Breast epithelium (tissue), 4 donors: ENCODE results near the gene NUDT5. TPM values are rescaled to one million over a fixed set of nuclear protein-coding genes. Genes with fewer than 3 reads are reported as not detected.

ENCODE experiments used
- DNase-seq, 2 donors: peaks; one replicate each; pipeline ENCODE4 v3.0.0-alpha.2; 2019; ENCODE audit warnings: low spot score in 2 of 2
- H3K27ac ChIP-seq, 2 donors: fragments of 200-600 bp; sonication (generic) in 1 of 2; one replicate each; pipeline ENCODE4 v1.5.1; 2016 to 2019; ENCODE audit warnings: mild to moderate bottlenecking in 1 of 2
- H3K27me3 ChIP-seq, 2 donors: fragments of 200-600 bp; sonication (generic) in 1 of 2; one replicate each; pipeline versions ENCODE4 v1.5.1 to v1.6.0; 2017 to 2019; ENCODE audit warnings: control low read depth in 1 of 2, mild to moderate bottlenecking in 1 of 2
- H3K36me3 ChIP-seq: fragments of 200-600 bp; one replicate; pipeline ENCODE4 v1.5.1; 2019
- H3K4me1 ChIP-seq, 2 donors: fragments of 200-600 bp; sonication (generic); one replicate each; pipeline ENCODE4 v1.5.1; 2016 to 2019; ENCODE audit warnings: control low read depth in 1 of 2
- H3K4me3 ChIP-seq, 3 donors: fragments of 200-600 bp; sonication (generic); 1 replicate in 2 of 3; 2 replicates in 1 of 3; pipeline ENCODE4 v1.5.1; 2016 to 2019; ENCODE audit warnings: mild to moderate bottlenecking in 3 of 3, moderate library complexity in 2 of 3
- H3K9me3 ChIP-seq, 2 donors: fragments of 200-600 bp; sonication (generic) in 1 of 2; one replicate each; pipeline ENCODE4 v1.5.1; 2016 to 2019; ENCODE audit warnings: control low read depth in 1 of 2
- POLR2A ChIP-seq: fragments of 450-650 bp; IDR thresholded peaks from one replicate; pipeline ENCODE4 v1.6.1; 2016; ENCODE audit warnings: antibody characterized with exemption, mild to moderate bottlenecking, moderate library complexity
- POLR2AphosphoS5 ChIP-seq, 3 donors: sonication (generic); formaldehyde crosslinking; IDR thresholded peaks; one replicate each; pipeline ENCODE4 v1.6.1; 2017; ENCODE audit warnings: antibody characterized with exemption in 3 of 3
- intact Hi-C: fragments of 100-400 bp; cut with DNase I; formaldehyde crosslinking; loops from one replicate; pipeline ENCODE4 v1.15.1; 2023; ENCODE audit warnings: low total_unique reads
- total RNA-seq, 3 donors: library from RNA; depleted of rRNA; stranded (reverse); fragments of >200 nt; gene quantifications; one replicate each; pipeline ENCODE4 v1.1.0, GENCODE V29; 2016
- TF ChIP-seq, protein P1 (sequence below), 3 donors: fragments of 450-650 bp; IDR thresholded peaks; one replicate each; pipeline ENCODE4 v1.5.1; 2016 to 2017; ENCODE audit warnings: antibody characterized with exemption in 3 of 3, mild to moderate bottlenecking in 3 of 3, moderate library complexity in 3 of 3

The NUDT5 gene
- total RNA-seq, 3 donors from 2014 or later = 44.3 to 54.4 (median 49.3) TPM

DNA sequence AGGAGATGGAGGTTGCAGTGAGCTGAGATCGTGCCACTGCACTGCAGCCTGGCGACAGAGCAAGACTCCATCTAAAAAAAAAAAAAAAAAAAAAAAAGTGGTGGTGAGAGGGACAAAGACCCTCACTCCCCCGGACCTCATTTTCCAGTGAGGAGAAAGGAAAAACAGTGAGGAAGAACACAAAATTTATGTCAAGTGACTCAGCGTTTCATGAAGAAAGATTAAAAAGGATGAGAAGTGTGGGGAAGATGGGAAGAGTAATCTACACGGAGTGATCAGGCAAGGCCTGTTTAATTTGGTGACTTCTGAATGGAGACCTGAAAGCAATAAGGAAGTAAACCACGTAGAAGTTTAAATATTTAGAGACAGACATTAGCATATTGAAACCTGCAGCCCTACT, 7.0 kb downstream of the NUDT5 start:
- H3K9me3 ChIP-seq = no peaks in the 10 kb centered on the region
- H3K27me3 ChIP-seq = no peaks in the 10 kb centered on the region
- no peak for DNase-seq
- intact Hi-C loops = loop anchor here (5.0 kb wide), 1 partner anchor 969 kb away; no protein-coding TSS in a partner anchor
- no peaks in the 10 kb centered on the region for H3K36me3 ChIP-seq
- H3K27ac ChIP-seq = no peak overlapping the region
- TF ChIP-seq, protein P1, sequence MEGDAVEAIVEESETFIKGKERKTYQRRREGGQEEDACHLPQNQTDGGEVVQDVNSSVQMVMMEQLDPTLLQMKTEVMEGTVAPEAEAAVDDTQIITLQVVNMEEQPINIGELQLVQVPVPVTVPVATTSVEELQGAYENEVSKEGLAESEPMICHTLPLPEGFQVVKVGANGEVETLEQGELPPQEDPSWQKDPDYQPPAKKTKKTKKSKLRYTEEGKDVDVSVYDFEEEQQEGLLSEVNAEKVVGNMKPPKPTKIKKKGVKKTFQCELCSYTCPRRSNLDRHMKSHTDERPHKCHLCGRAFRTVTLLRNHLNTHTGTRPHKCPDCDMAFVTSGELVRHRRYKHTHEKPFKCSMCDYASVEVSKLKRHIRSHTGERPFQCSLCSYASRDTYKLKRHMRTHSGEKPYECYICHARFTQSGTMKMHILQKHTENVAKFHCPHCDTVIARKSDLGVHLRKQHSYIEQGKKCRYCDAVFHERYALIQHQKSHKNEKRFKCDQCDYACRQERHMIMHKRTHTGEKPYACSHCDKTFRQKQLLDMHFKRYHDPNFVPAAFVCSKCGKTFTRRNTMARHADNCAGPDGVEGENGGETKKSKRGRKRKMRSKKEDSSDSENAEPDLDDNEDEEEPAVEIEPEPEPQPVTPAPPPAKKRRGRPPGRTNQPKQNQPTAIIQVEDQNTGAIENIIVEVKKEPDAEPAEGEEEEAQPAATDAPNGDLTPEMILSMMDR (IDR thresholded peaks at IDR 0.05) = no peak
- no peak for TF ChIP-seq POLR2AphosphoS5 (IDR thresholded peaks at IDR 0.05)
- no peak for TF ChIP-seq POLR2A
- no peak overlapping the region for H3K4me3 ChIP-seq
- no peaks in the 10 kb centered on the region for H3K4me1 ChIP-seq

DNA sequence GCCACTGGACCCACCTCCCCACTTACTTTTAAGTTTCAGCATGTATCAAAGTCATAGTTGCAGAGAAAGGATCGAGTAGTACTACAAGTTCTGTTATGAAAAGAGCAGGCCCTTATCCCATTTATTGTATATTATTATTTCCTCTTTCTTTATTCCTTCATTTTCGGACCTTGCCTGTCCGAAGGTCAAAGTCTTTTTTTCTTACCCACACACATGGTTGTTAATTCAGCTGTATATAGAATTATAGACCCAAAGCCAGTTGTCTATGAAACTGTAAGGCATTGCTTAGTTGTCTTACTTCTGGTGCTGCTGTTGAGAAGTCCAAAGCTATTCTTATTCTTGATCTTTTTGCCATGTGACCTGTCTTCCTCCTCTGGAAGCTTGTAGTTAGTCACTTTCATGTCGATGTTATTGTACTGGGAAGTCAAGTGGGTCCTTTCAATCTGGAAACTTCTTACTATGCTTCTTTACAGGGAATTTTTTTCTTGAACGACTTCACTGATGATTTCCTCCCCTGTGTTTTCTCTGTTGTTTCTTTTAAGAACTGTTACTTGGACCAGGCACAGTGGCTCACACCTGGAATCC, 8.3 kb downstream of the NUDT5 start:
- no peaks in the 10 kb centered on the region for H3K9me3 ChIP-seq
- no peak overlapping the region for H3K4me3 ChIP-seq
- intact Hi-C loops = loop anchor here (5.0 kb wide), 1 partner anchor 970 kb away; no protein-coding TSS in a partner anchor
- peaks cover 6% of the 10 kb centered on the region for H3K36me3 ChIP-seq
- no peaks in the 10 kb centered on the region for H3K27me3 ChIP-seq
- no peaks in the 10 kb centered on the region for H3K4me1 ChIP-seq
- no peak for DNase-seq
- H3K27ac ChIP-seq = no peak overlapping the region
- no peak for TF ChIP-seq POLR2A

DNA sequence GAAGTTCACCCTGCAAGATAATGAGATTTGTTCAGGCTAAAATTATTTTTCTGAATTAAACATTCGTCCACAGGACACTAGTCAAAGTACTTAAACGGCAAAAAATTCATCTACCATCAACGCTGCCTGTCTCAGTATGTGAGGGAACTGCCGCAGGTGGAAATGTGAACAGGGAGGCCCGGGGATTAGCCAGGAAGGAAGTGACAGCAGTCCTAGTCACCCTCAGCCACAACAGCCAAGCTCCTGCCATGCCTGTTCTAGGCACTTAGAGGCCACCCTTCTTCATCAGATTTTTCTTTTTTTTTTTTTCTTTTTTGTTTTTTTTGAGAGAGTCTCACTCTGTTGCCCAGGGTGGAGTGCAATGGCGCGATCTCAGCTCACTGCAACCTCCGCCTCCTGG, 9.4 kb downstream of the NUDT5 start:
- intact Hi-C loops = loop anchor here (5.0 kb wide), 1 partner anchor 971 kb away; no protein-coding TSS in a partner anchor
- Histone ChIP-seq H3K27ac (no peak overlapping the region), H3K9me3 (no peaks in the 10 kb centered on the region), H3K4me1 (no peaks in the 10 kb centered on the region), H3K27me3 (no peaks in the 10 kb centered on the region), H3K36me3 (peaks cover 6% of the 10 kb centered on the region), H3K4me3 (no peak overlapping the region)
- DNase-seq = no peak
- no peak for TF ChIP-seq POLR2AphosphoS5 (IDR thresholded peaks at IDR 0.05)
- TF ChIP-seq POLR2A = no peak
- TF ChIP-seq, protein P1 (IDR thresholded peaks at IDR 0.05) = no peak

DNA sequence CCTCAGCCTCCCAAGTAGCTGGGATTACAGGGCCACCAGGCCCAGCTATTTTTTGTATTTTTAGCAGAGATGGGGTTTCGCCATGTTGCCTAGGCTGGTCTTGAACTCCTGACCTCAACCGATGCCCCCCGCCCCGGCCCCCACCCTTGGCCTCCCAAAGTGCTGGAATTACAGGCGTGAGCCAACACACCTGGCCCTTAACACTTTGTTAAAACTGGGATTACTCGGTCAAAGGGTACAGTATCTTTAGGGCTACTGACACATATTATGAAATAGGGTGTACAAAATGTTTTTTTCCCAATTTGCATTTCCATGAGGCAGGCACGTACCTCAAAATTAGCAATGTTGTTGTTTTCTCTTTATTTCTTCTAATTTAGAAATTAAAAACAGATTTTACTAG, 11.5 kb downstream of the NUDT5 start:
- H3K4me3 ChIP-seq = no peak overlapping the region
- no peak overlapping the region for H3K27ac ChIP-seq
- no peaks in the 10 kb centered on the region for H3K4me1 ChIP-seq
- no peak for TF ChIP-seq POLR2AphosphoS5 (IDR thresholded peaks at IDR 0.05)
- TF ChIP-seq, protein P1 (IDR thresholded peaks at IDR 0.05) = no peak
- no peak for TF ChIP-seq POLR2A
- no peak for DNase-seq
- intact Hi-C loops = no loop called here
- H3K27me3 ChIP-seq = no peaks in the 10 kb centered on the region
- H3K36me3 ChIP-seq = peaks cover 6% of the 10 kb centered on the region
- no peaks in the 10 kb centered on the region for H3K9me3 ChIP-seq

DNA sequence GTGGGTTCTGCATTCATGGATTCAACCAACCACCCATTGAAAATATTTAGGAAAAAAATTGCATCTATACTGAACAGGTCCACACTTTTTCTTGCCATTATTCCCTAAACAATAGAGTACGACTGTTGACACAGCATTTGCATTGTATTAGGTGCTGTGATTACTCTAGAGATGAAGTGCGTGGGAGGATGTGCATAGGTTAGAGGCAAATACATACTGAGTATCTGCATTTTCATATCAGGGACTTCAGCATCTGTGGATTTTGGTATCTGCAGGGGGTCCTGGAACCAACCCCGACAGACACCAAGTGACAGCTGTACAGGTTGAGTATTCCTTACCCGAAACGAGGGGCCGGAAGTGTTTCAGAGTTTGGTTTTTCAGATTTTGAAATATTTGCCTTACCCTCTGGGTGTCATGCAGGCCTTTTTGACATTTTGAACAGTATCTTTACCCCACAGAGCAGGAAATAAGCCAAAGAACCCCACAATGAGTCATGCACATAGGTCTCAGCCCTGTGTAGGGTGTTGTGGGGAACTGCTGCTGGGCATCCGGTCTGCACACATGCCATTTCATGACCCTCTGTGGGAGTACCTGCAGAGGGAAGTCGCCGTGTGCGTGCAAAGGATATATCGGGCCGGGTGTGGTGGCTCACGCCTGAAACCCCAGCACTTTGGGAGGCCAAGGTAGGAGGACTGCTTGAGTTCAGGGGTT, 14.5 kb downstream of the NUDT5 start:
- no peak overlapping the region for H3K27ac ChIP-seq
- no peak overlapping the region for H3K4me3 ChIP-seq
- no peaks in the 10 kb centered on the region for H3K9me3 ChIP-seq
- no peak for DNase-seq
- no peaks in the 10 kb centered on the region for H3K4me1 ChIP-seq
- intact Hi-C loops = no loop called here
- H3K36me3 ChIP-seq = peaks cover 6% of the 10 kb centered on the region
- TF ChIP-seq POLR2AphosphoS5 (IDR thresholded peaks at IDR 0.05) (no peak), POLR2A (no peak)
- TF ChIP-seq, protein P1 (IDR thresholded peaks at IDR 0.05) = no peak
- no peaks in the 10 kb centered on the region for H3K27me3 ChIP-seq
